Measurements from ENCODE around the gene ABHD12.

DNA sequence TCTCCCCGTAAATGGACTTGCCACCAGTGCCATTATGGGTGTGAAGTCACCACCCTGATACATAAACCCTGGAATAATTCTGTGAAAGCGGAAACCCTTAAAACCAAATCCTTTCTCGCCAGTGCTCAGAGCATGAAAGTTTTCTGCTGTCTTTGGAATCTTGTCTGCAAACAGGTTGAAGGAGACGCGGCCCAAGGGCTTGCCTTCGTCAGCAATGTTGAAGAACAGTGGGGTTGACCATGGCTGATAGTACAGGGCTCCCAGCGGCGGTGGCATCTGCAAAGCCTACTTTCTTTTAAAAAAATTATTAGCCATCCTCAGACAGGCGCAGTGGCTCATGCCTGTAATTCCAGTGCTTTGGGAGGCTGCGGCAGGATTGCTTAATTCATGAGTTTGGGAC, 22.1 kb downstream of the ABHD12 start:
- TF ChIP-seq, protein P1, sequence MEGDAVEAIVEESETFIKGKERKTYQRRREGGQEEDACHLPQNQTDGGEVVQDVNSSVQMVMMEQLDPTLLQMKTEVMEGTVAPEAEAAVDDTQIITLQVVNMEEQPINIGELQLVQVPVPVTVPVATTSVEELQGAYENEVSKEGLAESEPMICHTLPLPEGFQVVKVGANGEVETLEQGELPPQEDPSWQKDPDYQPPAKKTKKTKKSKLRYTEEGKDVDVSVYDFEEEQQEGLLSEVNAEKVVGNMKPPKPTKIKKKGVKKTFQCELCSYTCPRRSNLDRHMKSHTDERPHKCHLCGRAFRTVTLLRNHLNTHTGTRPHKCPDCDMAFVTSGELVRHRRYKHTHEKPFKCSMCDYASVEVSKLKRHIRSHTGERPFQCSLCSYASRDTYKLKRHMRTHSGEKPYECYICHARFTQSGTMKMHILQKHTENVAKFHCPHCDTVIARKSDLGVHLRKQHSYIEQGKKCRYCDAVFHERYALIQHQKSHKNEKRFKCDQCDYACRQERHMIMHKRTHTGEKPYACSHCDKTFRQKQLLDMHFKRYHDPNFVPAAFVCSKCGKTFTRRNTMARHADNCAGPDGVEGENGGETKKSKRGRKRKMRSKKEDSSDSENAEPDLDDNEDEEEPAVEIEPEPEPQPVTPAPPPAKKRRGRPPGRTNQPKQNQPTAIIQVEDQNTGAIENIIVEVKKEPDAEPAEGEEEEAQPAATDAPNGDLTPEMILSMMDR (IDR thresholded peaks at IDR 0.05; ENCODE audit: low read length) = no peak
- TF ChIP-seq EZH2 (IDR thresholded peaks at IDR 0.05; ENCODE audit: borderline replicate concordance, low read length) = no peak

Measured in OCI-LY1 (cell line).